HG03565 (cell line): ENCODE results near the gene PFDN2.
"Not testable (repeated sequence)": the region's sequence is repeated elsewhere in the genome, so short reads cannot be mapped to it uniquely, and the experiment has no call there.

Source experiments
- ATAC-seq: cut with Tn5 transposase; IDR thresholded peaks from one replicate; pipeline ENCODE4 v1.9.1; 2021; ENCODE audit warnings: mild to moderate bottlenecking, moderate library complexity; ENCODE audit not compliant: unreplicated experiment

PFDN2 gene

GRCh38 chr1:161082996-161083747 is 34.7 kb downstream of the PFDN2 start:
- no peak for ATAC-seq

GRCh38 chr1:161082483-161082882 is 35.4 kb downstream of the PFDN2 start:
- no peak for ATAC-seq

DNA sequence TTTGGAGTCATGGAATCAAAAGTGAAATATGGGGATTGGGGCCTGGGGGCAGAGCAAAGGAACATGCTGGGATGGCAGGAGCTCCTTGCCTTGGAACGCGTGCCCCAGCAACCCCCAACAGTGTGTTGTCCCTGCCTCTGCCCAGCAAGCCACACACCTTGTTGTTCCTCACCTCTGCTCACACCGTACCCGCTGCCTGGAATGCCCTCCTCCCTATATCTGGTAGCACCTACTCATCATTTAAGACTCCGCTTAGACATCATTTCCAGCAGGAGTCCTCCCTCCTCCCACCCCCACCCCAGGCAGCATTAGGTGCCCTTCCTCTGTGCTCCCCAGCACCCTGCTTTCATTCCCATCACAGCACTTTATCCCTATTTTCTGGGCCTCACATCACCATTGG is 36.3 kb downstream of the PFDN2 start:
- ATAC-seq, result no peak

DNA sequence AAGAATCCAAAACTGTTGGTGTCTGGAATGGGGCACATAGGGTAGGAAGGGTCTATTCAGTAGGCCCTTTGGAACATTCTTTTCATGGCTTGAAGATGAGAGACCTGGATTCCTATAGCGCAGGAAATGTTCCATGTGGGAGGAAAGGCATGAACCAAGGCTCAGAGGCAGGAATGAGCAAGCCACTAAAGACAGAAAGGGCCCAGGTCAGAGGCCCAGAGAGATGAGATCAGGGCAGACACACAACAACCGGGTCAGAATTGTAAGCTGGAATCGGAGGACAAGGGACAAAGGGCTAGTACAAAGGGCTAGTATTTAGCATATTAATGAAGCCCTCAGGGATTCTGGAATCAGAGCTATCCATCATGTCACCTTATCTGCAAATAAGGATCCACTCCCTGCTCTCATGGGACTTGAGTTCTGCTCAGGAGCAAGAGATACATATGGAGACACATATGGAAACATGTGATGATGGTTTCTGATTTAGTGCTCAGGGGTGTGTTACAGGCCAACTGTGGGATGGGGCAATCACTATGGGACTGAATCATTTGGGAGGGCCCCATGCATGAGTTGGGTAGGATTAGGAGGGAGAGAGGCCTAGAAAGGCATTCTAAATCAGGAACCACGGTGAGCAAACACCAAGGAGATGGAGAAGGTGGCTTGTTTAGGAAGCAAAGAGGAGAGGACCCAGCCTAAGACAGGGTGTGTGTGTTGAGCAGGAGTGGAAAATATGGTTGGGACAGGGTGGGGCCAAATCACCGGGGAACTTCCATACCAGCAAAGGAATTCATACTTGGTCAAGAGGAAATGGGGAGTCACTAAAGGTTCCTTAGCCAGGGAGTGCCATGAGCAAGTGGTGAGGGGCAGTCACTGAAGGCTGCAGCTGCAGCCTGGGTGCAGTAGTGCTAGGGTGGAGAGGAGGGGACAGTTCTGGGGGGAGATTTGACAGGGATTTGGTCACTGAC is 37.1 kb downstream of the PFDN2 start:
- no peak for ATAC-seq

DNA sequence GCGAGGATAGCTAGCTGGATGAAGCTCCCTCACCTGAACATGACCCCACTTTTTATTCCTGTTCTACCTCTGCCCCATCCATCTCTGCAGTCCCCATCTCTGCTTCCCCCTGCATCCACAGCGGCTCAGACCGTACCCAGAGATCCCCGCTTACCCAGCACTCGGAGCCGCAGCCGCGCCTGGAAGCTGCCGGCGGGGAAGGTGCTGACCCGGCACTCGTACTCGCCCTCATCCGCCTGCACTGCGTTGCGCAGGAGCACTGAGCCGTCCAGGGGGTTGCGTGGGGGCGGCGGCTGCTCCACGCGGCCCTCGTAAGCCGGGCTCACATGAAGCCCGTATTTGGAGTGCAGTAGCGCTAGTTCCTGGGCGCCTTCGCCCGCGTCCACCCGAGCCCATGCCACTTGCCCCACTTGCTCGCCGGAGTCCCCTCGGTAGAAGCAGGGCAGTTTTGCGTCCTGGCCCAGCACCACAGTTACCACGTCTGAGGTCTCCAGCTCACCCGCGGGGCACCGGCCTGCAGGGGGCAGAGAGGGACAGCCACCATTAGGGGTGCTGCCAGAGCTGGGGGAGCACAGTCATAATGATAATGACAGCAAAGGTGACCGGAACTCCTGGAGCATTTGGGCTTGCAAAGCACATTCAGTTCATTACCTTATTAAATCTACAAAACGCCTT is 38.3 kb downstream of the PFDN2 start:
- no peak for ATAC-seq

DNA sequence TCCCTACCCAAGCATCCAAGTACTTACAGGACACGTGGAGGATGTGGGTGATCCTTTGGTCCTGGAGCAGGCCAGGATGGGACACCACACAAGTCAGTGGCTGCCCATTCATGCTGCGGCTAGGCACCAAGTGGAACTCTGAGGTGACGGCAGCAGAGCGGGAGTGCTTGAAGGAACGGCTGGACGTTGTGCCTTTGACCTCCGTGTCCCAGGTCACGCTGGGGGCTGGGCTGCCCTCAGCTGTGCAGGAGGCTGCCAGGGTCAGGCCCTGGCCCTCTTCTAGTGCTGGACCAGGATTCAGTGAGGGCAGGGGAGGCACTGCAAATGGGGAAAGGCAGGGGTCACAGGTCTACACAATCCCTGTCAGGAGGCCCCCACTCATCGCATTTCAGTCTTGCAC is 40.4 kb downstream of the PFDN2 start:
- ATAC-seq, result no peak

DNA sequence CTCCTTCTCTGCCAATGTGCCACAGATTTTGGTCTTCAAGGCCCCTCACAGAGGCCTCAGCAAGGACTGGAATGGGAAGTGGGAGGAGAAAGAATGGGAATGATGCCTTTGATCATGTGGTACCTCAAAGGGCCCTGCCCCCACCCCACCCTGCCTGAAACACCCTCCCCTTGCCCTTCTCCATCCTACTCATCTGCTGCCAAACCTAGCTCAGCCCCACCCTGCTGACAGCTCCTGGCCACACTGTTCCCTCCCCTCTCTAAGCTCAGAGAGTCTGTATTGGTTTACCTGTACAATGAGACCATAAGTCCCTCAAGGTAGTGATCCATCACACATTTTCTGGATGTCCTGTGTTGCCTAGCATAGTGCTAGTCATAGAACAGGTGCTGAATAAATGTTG is 41.4 kb downstream of the PFDN2 start:
- no peak for ATAC-seq

GRCh38 chr1:161074676-161075368 is 43.0 kb downstream of the PFDN2 start:
- no peak for ATAC-seq

DNA sequence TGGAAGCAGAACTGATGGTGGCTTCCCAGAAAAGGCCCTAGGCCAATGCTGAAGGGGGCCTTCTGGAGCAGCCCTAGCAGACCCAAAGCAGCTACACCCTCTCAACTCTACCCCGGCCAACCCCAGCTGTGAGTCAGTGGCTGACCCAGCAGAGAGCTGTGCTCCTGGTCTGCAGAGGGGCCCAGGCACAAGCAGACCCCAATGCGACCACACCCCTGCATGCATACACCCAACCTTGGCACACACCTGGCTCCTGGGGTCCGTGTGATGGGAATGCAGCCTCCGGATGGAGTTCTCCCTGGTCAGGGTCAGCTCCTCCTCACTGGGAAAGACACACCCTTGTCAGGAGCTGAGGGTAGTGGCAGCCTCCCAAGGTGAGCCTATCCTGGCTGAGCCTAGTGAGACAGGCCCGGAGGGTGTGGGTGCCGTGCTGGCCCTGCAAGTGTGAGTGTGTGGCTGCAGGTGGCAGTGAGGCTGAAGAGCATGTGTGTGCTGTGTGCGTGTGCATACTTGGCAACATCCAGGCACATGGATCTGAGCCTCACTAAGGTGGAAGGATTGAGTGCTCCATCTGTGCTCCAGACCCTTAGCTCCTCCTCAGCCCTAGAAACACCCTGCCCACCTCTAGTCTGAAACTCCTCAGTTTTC is 44.2 kb downstream of the PFDN2 start:
- no peak for ATAC-seq

DNA sequence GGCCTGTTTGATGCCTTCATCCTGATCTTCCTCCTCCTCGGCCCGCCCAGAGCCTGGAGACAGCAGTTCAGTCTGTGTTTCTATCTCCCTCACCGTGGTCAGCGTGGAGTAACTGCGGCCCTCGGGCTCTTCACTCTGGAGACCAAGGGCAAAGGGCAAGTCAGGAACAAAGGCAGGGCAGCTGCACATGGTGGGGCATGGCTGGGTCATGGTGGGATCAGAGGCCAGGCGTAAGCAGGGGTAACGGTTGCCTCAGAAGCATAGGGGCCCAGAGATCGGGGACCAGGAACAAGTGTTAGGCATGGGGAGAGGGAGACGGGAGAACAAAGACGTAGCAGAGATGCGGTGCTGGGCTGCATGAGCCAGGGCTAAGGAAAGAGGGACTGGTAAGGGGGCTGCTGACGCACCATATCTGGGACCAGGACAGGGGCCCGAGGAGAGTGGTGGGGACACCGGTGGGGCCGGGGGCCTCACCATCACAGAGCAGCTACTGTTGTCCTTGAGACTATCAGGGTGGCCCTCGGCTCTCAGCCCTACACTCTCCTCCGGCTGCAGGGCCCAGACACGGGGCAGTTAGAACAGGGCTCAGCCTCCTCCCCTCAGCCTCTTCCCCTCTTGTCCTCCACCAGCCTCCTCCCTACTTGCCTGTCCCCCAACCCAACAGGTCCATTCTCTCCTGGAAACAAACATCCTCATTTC is 44.9 kb downstream of the PFDN2 start:
- no peak for ATAC-seq

DNA sequence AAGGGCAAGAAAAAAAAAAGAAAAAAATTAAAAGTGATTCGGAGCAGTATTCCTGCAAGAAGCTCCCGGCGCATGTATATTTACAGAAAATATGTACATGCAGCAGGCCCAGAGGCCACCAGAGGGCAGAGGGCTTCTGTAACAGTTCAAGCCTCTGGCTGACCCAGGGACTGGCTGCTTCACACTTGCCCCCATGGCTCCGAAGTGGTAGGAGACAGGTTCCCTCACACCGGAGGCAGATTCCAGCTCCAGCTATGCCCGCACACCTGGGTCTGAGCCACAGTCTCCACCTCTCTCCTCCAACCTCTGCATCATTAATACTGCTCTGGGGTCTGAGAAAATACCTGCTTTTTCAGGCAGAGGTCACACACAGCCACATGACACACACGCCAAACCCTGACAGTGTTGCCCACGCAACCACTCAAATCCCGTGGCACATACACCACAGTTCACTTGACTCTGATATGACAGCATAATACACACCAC is 45.9 kb downstream of the PFDN2 start:
- ATAC-seq, result no peak

- no peak for ATAC-seq
These were observed 47.1 kb downstream of the PFDN2 start for GRCh38 chr1:161070761-161071160.

DNA sequence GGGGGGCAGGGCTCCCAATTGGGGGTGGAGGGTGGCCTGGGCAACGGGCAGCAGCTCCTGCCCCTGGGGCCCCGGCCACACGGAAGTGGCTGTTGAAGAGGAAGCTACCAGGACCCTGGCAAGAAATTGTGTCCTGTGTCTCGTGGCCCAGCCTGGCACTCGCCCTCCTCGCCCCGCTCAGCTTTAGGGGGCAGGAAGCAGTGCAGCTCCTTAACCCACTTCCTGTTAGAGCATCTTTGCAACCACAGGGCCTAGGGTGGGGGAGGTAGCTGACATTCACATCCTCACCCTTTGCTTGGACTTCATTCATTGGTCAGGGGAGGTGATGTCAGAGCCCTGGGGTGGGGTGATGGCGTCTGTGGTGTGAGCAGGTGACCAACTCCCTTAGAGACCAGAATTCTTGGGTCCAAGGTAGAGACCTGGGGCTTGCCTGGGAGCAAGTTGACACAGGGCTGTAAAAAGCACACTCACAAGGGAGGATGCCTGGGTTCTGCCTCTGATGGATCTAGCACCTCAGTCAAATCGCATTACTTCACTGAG is 48.0 kb downstream of the PFDN2 start, which contains the start of gene ARHGAP30:
ARHGAP30 (minus strand) TSS at position 161 of the 540 bp plus-strand sequence. CDS start 267 bp downstream, outside the sequence.
- peak; percentile 83 for ATAC-seq

DNA sequence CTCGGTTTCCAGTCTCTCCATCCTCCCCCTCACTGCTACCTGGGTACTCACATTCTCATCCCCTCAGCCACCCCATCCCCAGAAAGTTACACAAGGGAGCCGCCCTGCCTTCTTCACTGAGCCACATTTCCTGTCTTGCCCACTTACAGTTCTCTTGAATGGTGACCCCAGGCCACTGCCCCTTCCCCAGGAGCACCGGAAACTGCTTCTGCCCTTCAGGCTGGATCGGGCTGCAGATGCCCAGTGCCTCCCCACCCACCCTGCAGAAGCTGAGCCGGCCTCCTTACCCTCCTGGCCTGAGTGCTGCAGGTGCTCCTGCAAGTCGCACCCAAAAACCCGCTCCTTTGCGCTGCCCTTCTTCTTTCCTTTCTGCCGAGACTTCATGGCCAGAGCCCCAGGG is 48.6 kb downstream of the PFDN2 start:
- no peak for ATAC-seq

GRCh38 chr1:161068306-161069234 is 49.3 kb downstream of the PFDN2 start:
- ATAC-seq, result no peak

GRCh38 chr1:161066694-161067093 is 51.1 kb downstream of the PFDN2 start:
- no peak for ATAC-seq

DNA sequence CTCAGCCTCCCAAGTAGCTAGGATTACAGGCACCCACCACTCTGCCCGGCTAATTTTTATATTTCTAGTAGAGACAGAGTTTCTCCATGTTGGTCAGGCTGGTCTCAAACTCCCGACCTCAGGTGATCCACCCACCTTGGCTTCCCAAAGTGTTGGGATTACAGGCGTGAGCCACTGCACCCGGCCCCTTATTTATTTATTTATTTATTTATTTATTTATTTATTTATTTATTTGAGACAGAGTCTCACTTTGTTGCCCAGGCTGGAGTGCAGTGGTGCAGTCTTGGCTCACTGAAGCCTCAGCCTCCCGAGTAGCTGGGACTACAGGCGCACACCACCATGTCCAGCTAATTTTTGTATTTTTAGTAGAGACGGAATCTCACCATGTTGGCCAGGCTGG is 52.2 kb downstream of the PFDN2 start:
- not testable (repeated sequence) for ATAC-seq

DNA sequence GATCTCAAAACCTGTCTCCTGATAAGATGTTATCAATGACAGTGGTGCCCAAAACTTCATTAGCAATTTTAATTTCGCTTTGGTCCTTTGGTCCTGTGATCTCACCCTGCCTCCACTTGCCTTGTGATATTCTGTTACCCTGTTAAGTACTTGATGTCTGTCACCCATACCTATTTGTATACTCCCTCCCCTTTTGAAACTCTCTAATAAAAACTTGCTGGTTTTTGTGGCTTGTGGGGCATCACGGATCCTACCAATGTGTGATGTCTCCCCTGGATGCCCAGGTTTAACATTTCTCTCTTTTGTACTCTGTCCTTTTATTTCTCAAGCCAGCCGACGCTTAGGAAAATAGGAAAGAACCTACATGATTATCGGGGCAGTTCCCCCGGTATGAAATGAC is 53.9 kb downstream of the PFDN2 start:
- not testable (repeated sequence) for ATAC-seq
